ENCODE results near the gene CAMK2D.

Gene CAMK2D

DNA sequence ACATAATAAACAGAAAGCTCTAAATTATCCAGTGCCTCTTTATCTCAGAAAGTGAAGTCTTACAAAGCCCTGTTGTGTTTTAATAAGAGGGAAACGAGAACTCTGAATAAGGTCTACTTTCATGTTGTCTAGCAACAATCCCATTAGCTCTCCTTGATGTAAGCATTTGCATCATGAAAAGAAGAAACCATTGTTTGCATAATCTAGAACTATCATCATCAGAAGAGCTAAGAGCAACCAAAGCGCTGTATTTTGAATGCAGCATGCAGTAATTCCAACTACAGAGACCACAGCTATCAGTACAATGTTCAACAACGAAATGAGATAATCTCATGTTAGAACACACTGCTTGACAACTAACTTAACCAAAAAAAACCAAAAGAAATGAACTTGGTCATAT is 257.1 kb downstream of the CAMK2D start:
- no peak for DNase-seq

DNA sequence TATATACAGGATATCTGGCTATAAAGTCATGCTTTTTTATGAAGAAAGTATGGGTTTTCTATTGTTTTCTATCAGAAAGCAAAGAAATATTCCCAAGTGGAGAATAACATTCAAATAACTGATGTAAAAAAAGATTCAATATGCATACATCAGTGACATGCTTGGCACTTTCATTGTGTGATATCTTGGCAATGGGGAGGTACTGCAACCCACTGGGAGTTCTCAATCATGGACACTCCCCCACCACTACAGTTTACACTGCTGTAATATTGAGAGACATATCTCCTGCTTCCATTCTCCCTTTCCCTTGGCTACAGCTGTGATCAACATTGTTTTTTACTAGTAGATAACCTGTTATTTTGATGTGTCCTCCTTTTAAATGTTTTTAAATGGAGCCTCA is 257.8 kb downstream of the CAMK2D start:
- DNase-seq, result no peak

DNA sequence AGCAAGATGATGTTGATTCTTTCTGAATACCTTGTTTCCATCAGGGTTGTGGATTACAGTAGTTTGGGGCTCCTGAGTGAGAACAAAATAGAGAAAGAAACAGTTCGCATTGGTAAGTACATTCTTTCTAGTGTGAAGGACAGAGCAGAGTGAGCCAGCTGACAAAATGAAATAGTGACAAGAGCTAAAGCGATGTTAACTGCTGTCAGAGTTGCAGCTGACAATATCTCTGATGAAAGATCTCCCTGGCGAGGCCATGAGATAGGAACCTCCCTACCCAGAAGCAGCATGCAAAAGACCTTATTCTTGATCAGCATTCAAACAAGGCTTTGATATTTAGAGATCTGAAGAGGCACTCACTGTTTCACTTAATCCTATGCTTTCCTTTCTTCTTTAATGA is 258.6 kb downstream of the CAMK2D start:
- no peak for DNase-seq

DNA sequence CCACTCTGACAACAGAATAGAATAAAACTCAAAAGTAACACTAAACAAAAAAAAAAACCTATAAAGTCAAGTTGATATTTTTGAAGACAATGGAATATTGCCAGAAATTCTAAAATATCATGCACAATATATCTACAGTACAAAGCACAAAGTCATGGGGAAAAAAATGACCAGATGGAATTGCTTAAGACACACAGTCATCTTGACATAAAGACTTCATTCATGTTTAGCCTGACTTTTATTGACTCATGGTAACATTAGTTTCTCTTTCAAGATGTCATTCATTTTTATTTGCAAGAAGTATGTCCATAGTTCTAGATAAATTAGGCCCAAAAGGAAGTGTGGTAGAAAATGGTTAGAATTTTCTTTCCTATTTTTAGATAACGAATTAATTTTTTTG is 259.1 kb downstream of the CAMK2D start:
- no peak for DNase-seq

DNA sequence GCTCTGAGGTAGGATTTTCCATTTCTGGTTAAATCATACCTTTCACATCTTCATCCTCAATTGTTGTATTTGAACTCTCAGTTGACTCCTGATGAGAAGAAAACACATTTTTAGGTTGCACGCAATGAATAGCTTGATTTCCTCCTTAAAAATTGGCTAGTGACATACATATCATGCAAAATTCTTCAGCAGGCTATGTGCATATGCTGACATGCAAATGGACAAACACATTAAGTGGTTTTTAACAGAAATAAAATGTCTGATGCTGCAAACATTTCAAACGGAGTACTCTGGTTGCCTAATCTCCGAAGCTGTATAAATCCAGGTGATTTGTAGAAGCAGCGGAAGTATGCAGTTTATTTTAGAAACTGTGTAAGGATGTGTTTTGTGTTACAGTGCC is 261.1 kb downstream of the CAMK2D start:
- no peak for DNase-seq

DNA sequence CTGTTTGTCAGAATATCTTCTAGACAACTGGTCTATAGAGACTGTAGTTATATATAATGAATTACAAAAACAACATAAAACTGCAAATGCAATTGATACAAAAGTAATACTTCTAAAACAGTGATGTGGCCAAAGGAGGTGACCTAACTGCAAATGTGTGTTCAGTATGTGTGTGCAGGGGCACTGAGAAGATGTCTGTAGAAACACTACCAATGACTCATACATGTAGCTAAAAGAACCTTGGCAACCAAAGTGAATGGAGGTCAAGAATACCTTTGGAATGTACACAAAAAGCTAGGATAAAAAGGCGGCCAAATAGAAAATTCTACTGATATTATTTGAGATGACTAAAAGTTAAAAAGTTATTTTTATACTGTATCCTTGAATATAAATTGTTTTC is 261.8 kb downstream of the CAMK2D start:
- no peak for DNase-seq

DNA sequence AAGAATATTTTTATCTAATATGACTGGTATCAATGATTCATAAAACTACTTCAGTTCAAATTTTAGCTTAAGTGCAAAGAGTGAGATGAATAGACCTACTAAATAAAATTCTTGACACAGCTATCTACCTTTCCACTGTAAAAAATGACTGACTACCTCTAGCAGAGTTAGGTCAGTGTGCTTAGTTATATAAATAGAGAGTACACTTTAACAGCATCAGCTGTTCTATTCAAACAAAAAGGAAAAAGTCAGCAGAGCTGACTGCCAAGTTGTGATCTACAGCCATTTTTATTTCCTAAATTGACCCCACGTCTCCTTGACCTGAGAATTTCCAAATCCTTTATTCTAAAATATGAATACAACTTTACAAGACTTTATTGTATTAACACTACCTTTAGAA is 262.4 kb downstream of the CAMK2D start:
- no peak for DNase-seq

DNA sequence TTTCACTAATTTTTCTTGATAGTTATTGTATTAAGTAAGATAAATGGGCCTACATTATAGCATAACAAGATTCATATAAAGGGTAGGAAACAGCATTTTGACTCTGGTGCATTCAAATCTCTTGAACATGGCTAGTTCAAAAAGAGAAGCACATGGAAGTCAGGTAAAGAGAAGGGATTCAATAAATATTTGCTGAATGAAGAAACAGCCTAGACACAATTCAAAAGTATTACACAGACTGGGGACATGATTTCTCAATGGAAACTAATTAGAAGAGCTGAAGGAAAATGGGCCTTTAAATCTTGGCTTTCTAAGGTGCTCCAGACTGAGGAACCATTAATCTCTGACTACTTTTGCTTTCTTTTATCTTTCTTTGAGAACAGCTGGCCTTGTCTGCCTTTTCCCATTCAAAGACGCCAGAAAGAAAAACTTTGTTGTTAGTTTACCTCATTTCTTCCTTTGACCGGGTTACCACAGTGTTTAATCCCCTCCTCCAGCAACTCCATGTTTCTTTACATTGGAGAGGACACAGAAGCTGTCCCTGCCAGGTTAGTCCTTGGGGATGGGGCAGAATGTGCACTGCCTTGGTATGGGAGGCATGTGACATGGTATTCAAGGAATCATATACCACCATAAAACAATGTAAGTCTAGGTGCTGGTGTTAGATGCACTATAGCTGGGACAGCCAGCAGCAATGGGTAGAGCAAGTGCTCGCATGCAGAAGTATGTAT is 264.2 kb downstream of the CAMK2D start:
- no peak for DNase-seq

DNA sequence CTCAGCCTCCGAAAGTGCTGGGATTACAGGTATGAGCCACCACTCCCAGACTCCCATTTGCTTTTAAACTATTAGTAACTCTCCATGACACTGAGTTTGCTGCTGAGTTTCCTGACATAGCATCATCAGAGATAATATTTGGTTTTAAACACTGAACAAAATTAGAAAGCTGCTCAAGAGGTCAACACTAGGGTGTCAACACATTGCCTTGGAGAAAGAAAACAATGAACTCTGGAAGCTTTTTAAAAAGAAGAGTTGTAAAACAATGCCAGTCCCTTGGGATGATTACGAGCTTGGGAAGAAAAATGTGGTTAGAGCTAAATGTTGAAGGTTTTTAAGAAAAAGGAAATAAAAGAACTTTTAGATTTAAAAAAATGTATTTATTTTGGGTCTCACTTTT is 264.8 kb downstream of the CAMK2D start:
- no peak for DNase-seq

DNA sequence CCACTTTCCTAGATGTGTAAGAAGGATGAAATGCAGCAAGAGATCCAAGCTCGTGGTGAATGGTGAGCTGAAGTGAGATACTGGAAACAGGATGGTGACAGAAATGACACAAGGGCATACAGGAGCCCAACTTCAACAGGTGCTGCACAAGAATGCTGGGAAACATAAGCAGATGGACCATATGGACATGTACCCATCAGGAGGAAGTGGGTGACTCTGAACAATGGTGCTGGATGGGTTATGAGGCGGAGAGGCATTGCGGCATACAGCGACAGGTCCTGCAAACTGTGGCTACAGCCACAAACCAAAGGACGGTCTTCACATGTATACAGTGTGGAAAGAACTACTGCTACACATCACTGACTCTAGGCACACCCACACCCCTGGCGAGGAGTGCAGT is 265.7 kb downstream of the CAMK2D start:
- DNase-seq, result no peak

DNA sequence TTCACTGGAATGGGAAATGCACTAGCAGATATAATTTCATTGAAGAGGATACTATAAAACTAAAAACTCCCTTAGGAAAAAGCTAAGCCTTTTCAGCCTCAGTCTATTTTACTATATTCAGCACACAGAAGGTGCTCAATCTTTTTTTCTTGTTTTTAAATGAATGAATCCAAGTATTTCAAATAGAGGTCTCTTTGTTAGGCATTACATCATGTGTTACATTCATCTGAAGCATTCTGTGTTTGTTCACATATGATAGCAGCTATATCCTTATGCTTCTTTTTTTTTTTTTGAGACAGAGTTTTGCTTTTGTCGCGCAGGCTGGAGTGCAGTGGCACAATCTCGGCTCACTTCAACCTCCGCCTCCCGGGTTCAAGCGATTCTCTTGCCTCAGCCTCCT is 278.4 kb downstream of the CAMK2D start:
- no peak for DNase-seq

DNA sequence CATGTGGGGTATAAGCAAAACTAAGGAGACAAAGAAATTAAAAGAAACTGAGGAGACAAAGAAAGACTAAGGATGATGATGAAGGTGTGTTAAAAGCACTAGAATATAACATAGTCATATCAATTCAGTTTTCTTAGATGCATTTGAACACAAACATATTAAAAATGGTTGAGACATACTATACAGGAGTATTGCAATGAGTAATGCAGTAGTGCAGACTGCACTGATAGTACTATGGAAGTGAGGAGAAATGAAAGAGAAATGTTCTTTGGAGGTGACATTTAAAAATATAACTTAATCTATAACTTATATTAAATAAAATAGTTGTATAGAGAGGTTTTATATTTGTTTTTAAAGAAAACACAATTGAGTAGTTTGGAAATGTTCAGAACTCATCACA is 279.2 kb downstream of the CAMK2D start:
- DNase-seq, result no peak

DNA sequence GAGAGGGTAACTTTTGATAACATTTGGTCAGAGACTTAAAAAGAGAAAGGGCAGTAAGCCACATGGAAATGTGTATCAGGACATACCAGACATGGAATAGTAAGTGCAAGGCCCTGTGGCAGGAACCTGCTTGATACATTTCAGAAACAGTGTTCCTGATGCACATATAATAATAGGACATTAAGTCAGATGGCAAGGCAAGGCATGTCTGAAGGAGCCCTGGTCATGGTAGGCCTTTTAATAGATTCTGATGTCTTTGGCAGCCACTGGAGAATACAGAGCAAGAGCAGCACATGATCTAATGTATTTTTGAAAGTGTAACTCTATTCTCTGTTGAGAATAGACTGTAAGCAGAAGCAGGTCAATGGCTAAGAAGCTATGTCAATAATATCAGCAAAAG is 279.7 kb downstream of the CAMK2D start:
- DNase-seq, result no peak

DNA sequence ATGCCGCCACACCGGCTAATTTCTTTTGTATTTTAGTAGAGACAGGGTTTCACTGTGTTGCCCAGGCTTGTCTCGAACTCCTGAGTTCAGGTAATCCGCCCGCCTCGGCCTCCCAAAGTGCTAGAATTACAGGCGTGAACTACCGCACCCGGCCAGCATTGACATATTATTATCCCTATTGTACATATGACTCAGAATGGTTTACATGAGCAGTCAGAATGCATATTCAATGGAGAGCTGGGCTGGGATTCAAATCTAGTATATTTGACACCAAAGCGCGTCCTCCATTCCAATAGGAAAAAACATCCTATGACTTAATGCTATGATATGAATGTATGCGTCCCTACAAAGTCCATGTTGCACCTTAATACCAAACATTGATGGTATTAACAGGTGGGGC is 281.4 kb downstream of the CAMK2D start:
- no peak for DNase-seq

DNA sequence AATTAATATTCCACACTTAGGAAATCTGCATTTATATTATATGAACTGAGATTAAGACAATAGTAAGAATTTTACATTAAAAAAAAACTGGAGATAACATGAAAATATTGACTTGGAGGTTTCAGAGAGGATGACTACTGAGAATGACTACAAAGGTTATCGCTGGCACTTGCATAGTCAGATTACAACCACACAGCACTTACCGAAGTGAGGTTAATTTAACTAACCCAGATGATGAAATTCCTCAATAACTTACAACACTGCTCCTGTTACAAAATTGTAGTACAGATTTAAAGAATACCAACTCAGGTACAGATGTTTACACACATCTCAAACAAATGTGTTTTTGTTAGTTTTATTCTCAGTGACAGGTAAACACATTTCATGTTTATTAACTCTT is 283.5 kb downstream of the CAMK2D start:
- DNase-seq, result no peak

DNA sequence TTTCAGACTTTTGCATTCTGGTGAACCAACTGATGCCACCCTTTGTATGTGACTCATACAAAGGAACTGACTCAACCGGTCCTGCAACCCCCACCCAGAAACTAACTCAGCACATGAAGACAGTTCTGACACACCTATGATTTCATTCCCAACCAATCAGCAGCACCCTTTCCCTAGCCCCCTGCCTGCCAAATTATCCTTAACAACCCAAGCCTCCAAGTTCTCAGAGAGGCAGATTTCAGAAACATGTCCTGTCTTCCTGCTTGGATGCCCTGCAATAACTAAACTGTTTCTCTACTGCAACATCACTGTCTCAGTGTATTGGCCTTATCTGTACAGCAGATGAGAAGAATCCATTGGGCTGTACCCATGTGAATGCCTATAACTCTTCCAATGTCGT is 284.7 kb downstream of the CAMK2D start:
- DNase-seq, result no peak

DNA sequence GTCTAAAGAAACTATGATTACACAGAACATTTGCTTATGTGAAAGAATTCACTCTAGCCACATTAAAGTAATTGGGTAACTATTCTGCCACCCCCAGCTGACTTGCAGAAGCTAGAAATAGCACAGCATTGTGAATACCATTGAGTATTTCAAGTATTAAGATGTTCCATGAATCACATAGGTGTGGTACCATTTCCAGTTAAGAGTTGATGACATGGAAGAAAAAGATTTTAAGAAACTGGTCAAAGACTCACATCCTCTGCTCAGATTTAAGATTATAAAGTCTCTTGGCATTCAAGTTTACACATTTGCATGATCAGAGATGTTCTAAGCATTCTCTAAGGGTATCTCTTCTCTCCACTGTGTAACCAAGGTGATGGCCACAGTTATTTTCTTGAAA is 287.5 kb downstream of the CAMK2D start:
- no peak for DNase-seq

DNA sequence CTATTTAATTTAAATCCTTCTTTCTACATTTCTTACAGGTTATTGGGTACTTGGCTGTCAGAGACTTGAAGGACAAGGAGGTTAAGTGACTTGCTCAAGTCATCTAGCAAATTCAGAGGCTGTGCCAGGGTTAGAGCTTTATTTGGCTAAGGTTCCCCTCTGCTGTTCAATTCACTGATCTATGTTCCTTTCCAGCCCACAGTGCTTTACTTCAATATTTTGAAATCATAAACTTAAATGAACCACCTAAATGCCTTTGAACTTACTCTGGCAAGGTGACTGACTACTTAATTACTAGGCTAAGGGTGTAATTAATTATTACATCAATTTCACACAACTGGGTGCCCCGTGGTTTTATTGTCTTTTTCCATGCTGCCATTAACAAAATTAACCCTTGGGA is 288.7 kb downstream of the CAMK2D start:
- no peak for DNase-seq

DNA sequence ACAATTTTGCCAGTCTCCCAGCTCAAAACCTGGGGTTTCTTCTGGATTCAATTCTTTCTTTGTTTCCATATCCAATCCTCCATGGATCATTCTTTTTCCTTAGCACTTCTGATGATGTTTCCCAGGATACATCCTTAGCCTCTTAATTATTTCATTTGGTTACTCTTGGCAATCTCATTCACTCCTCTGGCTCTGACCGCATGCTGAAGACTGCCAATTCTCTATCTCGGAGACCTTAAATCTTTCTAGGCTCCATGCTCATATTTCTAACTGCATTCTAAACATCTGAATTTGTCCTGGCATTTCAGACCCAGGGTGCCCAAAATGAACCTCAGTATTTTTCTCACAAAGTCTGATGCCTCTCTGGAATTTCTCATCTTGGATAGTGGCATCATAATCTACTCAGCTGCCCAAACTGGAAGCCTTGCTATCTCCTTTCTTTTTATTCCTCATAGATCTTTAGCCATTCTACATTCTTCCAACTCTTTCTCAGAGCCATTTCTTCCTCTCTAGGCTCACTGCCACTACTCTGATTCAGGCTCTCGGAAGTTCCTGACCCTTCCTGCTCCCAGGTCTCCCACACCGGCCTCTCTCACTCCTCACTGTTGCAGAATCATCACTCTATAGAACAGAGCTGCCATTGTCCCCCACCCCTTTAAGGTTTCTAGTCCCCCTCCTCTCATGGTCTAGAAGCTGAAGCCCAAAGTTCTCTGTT is 290.2 kb downstream of the CAMK2D start:
- DNase-seq, result no peak

DNA sequence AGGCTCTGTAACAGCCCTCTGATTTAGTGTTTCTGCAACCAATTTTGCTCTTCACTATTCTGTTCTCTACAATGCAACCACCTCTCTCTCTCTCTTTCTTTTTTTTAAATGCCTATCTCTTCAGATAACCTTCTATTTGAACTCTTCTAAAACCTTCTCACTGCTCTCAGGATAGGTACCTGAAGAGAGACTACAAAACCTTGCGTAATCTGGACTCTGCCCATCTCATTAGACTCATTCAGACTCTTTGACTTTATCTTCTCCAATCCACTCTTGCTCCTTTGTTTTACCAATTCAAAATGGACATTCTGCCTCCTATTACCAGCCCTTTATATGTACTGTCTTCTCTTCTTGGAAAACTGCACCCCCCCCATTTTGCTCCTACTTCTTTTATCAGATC is 291.6 kb downstream of the CAMK2D start:
- no peak for DNase-seq

DNA sequence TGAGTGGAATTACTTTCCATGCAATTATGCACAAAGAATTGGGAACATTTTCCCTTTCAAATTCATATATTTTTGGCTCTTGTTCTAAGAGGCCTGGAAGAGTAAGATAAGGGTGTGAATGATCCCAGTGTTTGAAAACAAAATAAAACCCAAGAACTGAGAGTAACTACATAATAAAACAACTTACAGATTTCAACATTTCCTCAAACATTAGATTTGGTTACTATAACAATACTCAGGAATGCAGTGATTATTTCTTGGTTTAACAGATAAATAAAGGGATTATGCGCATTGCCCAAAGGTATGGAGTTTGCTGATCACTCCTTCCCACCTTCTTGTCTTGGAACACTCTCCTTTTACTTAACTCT is 292.5 kb downstream of the CAMK2D start:
- DNase-seq, result no peak

DNA sequence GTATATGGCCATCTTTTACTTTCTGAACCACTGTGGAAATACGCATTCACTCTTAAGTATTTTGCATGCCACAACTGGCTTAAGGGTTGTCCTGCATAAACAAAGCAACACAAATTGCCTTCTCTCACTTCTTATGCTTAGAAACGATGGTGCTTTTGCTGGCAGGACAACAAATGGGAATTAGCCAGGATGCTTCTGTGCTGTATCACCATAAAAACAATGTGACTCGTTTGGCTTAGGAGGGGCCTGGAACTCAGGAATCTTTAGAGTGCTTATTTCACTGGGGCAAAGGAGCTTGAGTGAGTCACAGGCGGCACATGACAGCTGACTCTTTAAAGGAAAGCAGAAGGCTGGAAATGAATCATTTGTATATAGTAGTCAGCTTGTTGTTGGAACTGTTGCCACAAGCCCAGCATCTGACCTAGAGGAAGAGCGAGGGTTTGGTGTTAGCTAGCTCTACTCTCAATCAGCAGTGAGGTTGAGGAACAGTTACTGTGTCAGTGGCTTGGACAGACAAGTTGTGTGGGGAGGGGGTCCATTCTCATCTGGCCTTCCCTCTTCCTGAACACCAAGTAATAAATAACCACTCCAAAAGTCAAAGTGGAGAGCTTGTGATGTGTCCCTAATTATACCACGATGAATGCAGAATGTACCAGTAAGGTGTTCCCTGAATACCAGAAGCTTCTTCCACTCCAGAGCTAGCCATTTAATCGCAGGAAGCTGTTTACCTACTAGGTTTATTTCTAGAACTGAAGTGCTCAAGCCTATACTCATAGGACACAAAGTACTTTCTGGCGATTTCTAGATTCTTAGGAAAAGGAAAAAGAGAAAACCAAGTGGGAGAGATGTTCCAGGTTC is 293.1 kb downstream of the CAMK2D start:
- DNase-seq, result no peak

DNA sequence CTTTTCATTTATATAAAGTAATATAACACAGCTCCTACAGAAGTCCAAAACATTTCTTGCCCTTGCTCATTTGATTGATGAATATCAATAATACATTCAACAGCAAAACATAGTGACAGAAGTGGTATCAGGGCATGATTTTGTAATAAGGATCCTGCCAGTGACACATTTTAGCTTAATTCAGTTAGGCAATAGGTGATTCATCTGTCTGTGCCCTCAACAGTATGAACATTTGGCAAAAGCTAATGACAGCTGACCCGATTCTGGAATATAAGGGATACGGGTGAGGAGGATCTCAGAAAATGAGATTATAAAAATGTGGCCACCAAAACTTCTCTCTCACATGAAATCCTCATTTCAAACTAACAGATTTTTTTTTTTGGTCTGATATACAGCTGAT is 294.0 kb downstream of the CAMK2D start:
- DNase-seq, result no peak

DNA sequence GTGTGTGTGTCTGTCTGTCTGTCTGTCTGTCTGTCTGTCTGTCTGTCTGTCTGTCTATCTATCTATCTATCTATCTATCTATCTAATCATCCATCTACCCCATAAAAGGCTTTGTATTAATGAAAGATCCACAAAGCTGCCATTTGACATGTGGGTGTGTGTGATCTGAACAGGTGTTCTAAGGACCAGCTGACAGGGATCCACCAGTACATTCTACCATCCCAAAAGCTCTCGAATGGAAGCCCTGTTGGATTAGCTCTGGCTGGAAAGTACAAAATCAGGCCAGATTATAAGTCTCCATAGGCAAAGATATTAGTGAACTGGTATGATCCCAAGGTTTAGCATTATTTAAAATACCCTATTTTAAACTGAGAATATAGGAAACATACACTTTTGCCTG is 299.3 kb downstream of the CAMK2D start:
- DNase-seq, result no peak

All from activated CD4-positive, alpha-beta T cell treated with anti-CD3 and anti-CD28 coated beads for 1 hour (primary cell).